HG02970 (cell line): ENCODE data around the gene CCDC171.

Experiments used
- ATAC-seq: cut with Tn5 transposase; IDR thresholded peaks from one replicate; pipeline ENCODE4 v1.9.1; 2021; ENCODE audit warnings: mild to moderate bottlenecking, moderate library complexity, moderate number of reproducible peaks; ENCODE audit not compliant: unreplicated experiment, low FRiP score

The CCDC171 gene

DNA sequence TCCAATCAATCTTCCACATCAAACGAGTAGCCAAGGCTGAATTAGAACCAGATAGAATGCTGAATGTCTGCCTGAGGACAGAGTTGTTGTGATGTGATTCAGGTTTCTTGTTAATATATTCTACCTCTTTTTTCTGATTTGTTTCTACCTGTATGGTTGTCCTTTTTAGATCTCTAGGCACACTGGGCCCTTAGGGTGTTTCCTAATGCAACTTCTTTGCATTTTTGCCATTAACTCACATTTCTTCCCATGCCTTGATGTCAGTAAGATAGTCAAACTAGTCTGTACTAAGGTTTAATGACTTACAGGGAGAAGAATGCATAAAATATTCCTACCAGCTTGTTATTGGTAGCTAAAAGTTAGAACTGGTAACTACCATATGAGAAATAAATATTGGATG, 413.6 kb downstream of the CCDC171 start:
- ATAC-seq, result no peak

GRCh38 chr9:15967068-15967467, 414.2 kb downstream of the CCDC171 start:
- ATAC-seq, result no peak

GRCh38 chr9:15972760-15973159, 419.9 kb downstream of the CCDC171 start:
- ATAC-seq, result no peak

DNA sequence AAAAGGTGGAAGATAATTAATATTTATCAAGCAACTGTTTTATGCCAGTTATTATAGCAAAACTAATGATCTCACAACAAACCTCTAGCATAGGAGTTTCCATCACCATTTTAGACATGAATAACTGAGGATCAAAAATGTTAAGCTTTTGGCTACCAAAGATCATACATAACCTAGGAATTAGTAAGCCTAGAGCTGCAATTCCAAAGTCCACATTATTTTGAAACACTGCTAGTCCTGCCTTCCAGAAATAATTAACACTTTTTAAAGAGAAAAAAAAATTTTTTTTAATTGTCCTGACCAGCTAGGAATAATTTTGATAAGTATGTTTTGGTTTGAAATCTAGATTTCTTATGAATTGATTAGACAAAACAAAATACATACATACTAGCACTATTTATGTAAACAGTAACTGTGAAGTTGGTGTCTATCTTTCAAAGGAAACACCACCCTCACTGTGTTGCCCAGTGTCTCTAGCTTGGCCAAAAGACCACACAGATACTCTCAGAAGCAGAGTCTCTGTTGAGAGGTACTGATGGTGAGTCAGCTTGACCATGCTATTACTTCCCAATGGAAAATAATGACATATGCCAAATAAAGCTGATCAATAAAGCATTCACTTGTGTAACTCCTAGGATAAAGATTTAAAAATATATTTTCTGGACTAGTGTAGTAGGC, 422.4 kb downstream of the CCDC171 start:
- ATAC-seq, result no peak

- no peak for ATAC-seq
These were observed 424.6 kb downstream of the CCDC171 start for GRCh38 chr9:15977438-15977837.

- no peak for ATAC-seq
These were observed 429.3 kb downstream of the CCDC171 start for GRCh38 chr9:15982182-15982581.

- no peak for ATAC-seq
These were observed 446.8 kb downstream of the CCDC171 start for GRCh38 chr9:15999422-16000339.

- ATAC-seq, result no peak
These were observed 448.0 kb downstream of the CCDC171 start for GRCh38 chr9:16000811-16001210.

GRCh38 chr9:16001856-16002255, 449.0 kb downstream of the CCDC171 start:
- ATAC-seq, result no peak

GRCh38 chr9:16002816-16003215, 450.0 kb downstream of the CCDC171 start:
- no peak for ATAC-seq

- ATAC-seq, result no peak
These were observed 450.9 kb downstream of the CCDC171 start for GRCh38 chr9:16003785-16004184.

DNA sequence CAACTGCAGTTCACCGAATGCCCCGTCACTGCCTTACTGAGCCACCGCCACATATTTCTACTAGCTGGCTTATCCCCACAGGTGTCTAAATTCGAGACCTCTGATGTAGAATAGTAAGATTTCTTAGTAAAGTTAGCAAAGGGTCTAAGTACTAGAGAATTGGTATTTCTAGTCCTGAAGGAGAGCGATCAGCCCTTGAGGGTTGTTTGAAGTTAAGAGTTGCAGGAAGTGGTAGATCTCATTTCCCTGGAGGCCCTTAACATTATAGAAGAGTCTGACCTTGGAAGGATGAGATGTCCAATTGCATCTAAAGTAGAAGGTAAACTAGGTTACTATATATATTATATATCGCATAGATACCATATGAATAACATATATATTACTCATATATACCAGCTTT, 451.8 kb downstream of the CCDC171 start:
- no peak for ATAC-seq

DNA sequence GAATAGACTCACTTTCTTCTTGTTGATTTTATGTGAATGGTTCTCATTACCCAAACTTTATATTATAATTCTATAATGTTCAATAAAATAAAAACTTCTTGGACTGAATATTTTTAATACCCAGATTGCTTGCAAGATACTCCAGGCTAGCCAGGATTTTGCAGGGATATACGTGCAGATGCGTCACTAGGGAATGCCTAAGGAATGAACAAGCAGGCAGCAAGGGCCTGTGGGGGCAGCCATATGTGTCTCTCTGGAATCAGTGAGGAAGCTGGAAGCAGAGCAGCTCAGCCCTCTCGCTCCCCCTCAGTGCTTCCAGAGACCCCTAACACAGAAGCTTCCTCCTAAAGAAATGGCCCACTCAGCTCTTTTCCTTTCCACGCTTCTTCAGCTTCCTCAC, 457.4 kb downstream of the CCDC171 start:
- ATAC-seq, result no peak

GRCh38 chr9:16012621-16013020, 459.8 kb downstream of the CCDC171 start:
- ATAC-seq, result no peak

DNA sequence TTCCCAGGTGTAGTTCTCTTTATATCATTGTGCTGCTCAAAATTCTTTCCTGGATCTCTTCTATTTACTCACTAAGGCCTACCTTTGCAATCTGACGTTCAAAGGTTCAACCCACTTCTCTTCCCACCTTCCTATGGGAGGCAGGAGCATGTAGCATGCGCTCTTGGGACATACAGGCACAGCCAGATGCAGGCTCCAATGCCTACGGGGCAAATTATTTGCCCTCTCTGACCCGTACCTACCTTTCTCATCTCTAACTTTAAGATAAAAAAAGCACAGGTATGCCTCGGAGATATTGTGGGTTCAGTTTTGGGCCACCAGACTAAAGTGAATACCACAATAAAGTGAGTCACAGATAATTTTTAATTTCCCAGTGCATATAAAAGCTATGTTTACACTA, 460.5 kb downstream of the CCDC171 start:
- no peak for ATAC-seq

DNA sequence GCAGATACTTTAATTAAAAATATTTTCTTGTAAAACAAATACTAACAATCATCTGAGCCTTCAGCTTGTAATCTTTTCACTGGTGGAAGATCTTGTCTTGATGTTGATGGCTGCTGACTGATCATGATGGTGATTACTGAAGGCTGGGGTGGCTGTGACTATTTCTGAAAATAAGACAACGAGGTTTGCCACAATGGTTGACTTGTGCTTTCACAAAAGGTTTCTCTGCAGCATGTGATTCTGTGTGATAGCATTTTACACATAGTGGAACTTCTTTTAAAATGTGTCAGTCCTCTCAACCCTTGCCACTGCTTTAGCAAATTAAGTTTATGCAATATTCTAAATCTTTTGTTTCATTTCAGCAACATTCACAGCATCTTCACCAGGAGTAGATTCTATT, 461.0 kb downstream of the CCDC171 start:
- no peak for ATAC-seq

- ATAC-seq, result no peak
These were observed 469.4 kb downstream of the CCDC171 start for GRCh38 chr9:16022228-16022627.

DNA sequence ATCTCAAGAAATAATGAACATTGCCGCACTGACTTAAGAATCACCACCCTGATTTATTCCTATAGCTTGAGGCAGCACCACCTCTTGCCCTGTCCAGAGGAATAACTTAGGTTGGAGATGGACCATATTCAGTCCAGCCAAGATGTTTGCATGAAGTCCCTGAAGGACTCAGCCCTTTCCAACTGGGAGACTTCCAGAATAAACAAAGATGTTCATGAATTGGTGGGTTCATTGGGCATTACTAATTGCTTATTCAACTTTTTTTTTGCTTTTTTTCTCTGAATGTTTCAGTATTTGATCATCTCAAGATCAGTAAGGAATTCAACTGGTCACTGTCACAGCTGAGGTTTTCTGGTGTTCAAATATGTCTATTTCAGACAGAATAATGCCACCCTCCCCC, 470.6 kb downstream of the CCDC171 start:
- no peak for ATAC-seq
